H4 (cell line): ENCODE measurements around the gene NT5DC3. TPM values are rescaled to one million over a fixed set of nuclear protein-coding genes. Genes with fewer than 3 reads are reported as not detected.
"Not testable (repeated sequence)": the region's sequence is repeated elsewhere in the genome, so short reads cannot be mapped to it uniquely, and the experiment has no call there.

ENCODE experiments used
- DNase-seq: peaks from one replicate; pipeline ENCODE4 v3.0.0-alpha.2; 2015; ENCODE audit warnings: low spot score
- total RNA-seq: library from RNA; depleted of rRNA; stranded (reverse); fragments of >200 nt; shearing (Covaris generic); gene quantifications from 2 replicates; pipeline ENCODE4 v1.2.3, GENCODE V29; 2014

The NT5DC3 gene
- total RNA-seq, 1 experiment from 2014 or later, result 3.7 TPM

GRCh38 chr12:103855896-103856657 lies 15.0 kb upstream of the NT5DC3 start:
- no peak for DNase-seq

GRCh38 chr12:103855036-103855712 lies 14.1 kb upstream of the NT5DC3 start:
- peak; percentile 44 for DNase-seq

- no peak for DNase-seq
Measured at GRCh38 chr12:103854372-103854973, 13.4 kb upstream of the NT5DC3 start.

GRCh38 chr12:103852498-103852997 lies 11.5 kb upstream of the NT5DC3 start:
- DNase-seq, result no peak

- no peak for DNase-seq
Measured at GRCh38 chr12:103851127-103851526, 10.1 kb upstream of the NT5DC3 start.

DNA sequence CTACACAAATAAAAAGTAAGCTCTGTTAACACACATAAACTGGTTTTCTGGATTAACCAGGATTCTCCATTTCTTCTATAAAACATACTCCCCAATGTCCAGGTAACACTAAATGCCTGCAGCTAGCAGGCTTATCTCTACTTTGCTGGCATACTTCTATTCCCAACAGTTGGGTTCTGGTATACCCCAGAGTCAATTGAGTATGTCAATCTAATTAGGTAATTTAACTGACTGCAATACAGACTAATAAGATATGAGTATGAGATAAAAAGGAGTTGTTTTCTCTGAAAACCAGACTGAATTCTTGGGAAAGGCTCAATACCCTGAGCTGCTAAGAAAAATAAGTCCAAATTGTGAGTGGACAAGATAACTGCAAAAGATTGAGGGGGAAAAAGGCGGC lies 9.4 kb upstream of the NT5DC3 start:
- DNase-seq, result no peak

- DNase-seq, result no peak
Measured at GRCh38 chr12:103848917-103849491, 8.0 kb upstream of the NT5DC3 start.

GRCh38 chr12:103848143-103848542 lies 7.1 kb upstream of the NT5DC3 start:
- DNase-seq, result no peak

DNA sequence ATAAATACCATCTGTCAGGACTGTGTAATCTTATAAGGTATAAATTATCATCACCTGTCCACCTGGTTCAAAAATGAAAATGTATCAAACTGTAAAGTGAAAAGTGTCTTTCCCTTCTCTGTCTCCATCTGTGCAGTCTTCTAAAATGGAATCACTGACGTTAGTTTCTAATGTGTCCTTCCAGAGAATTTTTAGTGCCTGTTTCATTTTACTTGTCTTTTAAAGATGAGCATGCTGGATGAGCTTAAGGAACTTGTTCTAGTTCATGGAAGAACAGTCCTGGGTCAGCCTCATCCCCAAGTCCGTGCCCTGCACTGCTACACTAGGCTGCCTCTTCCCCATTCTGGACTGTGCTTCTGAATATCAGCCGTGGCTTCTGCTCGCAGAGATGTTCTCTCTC lies 5.4 kb upstream of the NT5DC3 start:
- no peak for DNase-seq

GRCh38 chr12:103844305-103844704 lies 3.3 kb upstream of the NT5DC3 start:
- no peak for DNase-seq

DNA sequence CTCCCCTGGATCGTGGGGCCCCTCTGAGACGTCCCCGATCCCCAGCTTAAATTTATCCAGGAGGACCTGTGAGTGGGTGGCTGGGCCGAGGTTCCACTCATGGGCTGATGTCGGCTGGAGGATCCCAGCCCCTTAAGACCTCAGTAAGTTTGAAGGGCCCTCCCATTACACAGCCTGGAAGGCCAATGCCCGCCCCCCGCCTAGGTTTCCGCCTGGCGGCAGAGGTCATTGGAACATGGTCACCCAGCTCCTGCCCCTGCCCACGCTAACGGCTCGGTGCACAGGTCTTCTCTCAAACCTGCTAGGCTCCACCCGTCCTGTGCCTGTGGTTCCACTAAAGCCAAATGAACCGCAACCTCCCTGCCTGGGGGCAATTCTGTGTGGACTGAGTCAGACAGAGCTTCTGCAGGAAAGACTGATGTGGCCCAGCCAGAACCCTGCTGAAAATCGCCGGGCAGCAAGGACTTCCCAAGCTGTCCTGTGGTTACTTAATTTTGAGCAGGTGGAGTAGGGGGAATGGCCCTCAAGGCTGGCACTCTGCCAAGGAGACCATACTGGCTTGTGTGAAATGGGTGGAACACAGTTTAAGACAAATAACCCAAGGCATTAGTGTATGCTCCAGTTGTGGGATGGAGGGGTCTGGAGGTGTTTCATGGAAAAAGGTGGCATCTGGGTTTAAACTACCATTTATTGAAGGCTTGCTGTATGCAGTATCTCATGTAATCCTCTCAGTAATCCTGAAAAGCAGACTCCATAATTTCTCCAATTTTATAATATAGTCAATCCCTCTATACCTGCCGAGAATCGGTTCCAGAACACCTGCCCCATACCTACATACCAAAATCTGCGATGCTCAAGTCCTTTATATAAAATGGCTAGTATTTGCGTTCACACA lies 903 bp upstream of the NT5DC3 start:
- peak; percentile 93 for DNase-seq

- DNase-seq, result no peak
Measured at GRCh38 chr12:103840462-103840875, 565 bp downstream of the NT5DC3 start.

DNA sequence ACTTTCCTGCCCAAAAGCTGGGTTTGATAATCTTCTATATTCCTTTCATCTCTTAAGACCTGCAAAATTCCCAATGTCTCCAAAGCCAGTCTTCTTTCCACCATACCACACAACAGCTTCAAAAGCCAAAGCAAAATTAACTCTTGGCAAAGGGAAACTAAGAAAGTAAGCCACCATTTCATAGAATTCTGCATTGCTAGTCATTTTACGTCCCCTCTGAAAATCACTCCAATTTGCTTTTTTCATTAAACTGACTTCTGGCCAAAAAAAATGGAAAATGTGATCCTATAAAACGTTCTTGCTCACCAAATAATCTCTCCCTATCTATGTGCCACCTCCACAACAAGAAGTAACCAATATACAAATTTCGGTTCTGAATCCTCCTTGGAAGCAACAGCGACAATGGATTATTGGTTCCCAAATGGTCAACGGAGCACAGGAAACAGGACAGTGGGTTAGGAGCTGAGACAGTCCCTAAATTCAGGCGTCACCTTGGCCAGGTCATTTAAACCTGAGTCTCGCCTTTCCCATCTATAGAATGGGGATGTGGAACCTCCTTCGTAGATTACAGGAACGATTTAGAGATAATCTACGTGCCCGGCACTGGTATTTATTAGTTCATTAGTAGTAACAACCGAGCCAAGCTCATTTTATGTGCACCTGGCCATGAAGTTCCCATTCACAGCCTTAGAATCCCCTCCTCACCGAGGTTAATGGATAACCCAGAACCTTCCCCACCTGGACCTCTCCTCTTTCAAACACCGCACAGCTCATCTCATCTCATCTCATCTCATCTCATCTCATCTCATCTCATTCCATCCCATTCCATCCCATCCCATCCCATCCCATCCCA lies 1.2 kb downstream of the NT5DC3 start:
- no peak for DNase-seq

DNA sequence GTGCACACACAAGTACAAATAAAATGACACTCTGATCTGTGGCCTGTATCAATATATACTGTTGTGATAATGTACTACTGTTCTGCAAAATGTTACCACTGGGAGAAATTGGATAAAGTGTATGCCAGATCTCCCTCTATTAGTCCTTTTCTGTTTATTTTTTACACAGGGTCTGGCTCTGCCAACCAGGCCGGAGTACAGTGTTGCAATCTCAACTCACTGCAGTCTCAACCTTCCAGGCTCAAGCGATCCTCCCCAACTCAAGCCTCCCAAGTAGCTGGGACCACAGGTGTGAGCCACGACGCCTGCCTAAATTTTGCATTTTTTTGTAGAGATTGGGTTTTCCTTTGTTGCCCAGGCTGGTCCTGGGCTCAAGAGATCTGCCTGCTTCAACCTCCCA lies 1.9 kb downstream of the NT5DC3 start:
- DNase-seq, result no peak

DNA sequence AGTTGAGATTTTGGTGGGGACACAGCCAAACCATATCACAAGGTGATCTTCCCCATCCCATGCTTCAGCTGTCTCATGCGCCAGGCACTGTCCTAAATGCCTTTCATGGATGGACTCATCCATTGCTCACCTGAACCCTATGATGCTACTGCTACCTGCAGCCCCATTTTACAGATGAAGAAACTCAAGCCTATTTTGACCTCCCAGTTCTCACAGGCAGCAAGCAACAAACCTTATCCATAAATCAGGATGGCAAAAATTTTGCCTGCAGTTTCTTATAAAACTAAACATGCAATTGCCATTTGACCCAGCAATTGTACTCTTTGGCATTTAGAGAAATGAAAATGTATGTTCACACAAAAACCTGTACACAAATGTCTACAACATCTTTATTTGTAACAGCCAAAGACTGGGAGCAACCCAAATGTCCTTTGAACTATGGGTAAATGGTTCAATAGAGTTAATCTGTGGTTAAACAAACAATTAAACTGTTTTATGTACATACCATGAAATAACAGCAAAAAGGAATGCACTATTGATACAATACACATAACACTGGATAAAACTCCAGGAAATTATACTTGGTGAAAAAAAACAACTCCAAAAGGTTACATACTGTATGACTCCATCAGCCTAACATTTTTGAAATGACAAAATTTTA lies 2.6 kb downstream of the NT5DC3 start:
- DNase-seq, result no peak

DNA sequence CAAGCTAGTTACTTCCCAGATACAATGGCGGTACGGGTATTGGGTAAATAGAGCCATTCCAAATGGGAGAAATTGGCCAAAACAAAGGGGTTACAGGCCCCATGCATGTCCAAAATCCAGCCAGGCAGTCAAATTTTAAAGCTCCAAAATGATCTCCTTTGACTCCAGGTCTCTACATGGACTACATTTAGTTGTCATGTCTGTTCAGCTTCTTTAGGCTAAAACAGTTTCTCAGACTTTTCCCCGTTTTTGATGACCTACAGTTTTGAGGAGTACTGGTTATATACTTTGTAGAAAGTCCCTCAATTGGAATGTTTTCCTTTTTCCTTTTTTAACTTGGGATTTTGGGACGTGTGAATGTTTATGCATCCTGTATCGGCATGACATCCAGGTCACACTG lies 4.7 kb downstream of the NT5DC3 start:
- DNase-seq, result no peak

GRCh38 chr12:103835747-103836335 lies 5.2 kb downstream of the NT5DC3 start:
- DNase-seq, result not testable (repeated sequence)

DNA sequence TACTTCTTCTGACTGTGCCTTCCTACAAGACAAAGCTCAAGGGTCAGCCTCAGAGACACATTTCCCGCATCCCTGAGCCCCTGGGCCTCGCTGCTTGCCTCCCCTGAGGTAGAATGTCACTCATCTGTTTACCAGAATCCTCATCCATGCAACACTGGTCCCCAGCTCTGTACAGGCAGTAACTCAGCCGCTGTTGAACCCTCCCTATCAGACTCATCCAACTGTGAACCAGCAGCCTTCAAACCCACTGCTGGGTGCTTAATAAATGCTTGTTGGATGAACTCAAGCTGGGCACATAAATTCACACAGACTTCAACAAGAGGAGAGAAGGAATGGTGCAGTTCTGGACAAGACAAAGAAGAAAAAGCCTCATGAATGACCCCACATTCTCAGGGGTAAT lies 6.1 kb downstream of the NT5DC3 start:
- DNase-seq, result no peak

GRCh38 chr12:103833891-103834290 lies 7.1 kb downstream of the NT5DC3 start:
- DNase-seq, result no peak
